Smooth muscle cell (in vitro differentiated cells): ENCODE measurements around the gene UTY. TPM values are rescaled to one million over a fixed set of nuclear protein-coding genes. Genes with fewer than 3 reads are reported as not detected.

Source experiments
- DNase-seq: peaks from one replicate; lab custom pipeline; 2025; ENCODE audit not compliant: unreplicated experiment; lab: John Stamatoyannopoulos, UW
- H2AFZ ChIP-seq: fragments of 200-600 bp; sonication (generic); 2 replicates; pipeline ENCODE4 v1.6.0; 2016; ENCODE audit warnings: antibody characterized with exemption, low read depth, mild to moderate bottlenecking
- H3F3A ChIP-seq: fragments of 200-600 bp; sonication (generic); 2 replicates; pipeline ENCODE4 v1.6.0; 2017; ENCODE audit warnings: antibody characterized with exemption, low read depth
- H3K27ac ChIP-seq: fragments of 200-600 bp; sonication (generic); 2 replicates; pipeline ENCODE4 v1.5.1; 2016; ENCODE audit warnings: low read depth, mild to moderate bottlenecking
- H3K27me3 ChIP-seq: fragments of 200-600 bp; sonication (generic); 2 replicates; pipeline ENCODE4 v1.6.1; 2016; ENCODE audit warnings: low read depth, mild to moderate bottlenecking
- H3K36me3 ChIP-seq: fragments of 200-600 bp; sonication (generic); 2 replicates; pipeline ENCODE4 v1.5.1; 2016; ENCODE audit warnings: low read depth
- H3K4me1 ChIP-seq: fragments of 200-600 bp; sonication (generic); 2 replicates; pipeline ENCODE4 v1.5.1; 2016; ENCODE audit warnings: low read depth
- H3K4me2 ChIP-seq: fragments of 200-600 bp; sonication (generic); 2 replicates; pipeline ENCODE4 v1.6.0; 2016; ENCODE audit warnings: mild to moderate bottlenecking
- H3K4me3 ChIP-seq: fragments of 200-600 bp; sonication (generic); 2 replicates; pipeline ENCODE4 v1.5.1; 2016; ENCODE audit warnings: mild to moderate bottlenecking
- H3K79me2 ChIP-seq: fragments of 200-600 bp; sonication (generic); 2 replicates; pipeline ENCODE4 v1.6.0; 2016; ENCODE audit warnings: low read depth, mild to moderate bottlenecking
- H3K9ac ChIP-seq: fragments of 200-600 bp; sonication (generic); 2 replicates; pipeline ENCODE4 v1.6.0; 2016; ENCODE audit warnings: low read depth
- H3K9me3 ChIP-seq: fragments of 200-600 bp; sonication (generic); replicated peaks from 2 replicates; pipeline ENCODE4 v1.5.1; 2016; ENCODE audit warnings: low read depth
- H4K20me1 ChIP-seq: fragments of 200-600 bp; sonication (generic); 2 replicates; pipeline ENCODE4 v1.6.0; 2016; ENCODE audit warnings: low read depth
- WGBS: methylation state at CpG from one replicate; pipeline ENCODE4 v1.1.7; 2016; ENCODE audit warnings: low lambda C conversion rate; 5-methylcytosine and 5-hydroxymethylcytosine counted together
- polyA plus RNA-seq: library from polyadenylated mRNA; unstranded; fragments of >200 nt; fragmentation: Nextera tagmentation; extraction: Ambion mirVana; gene quantifications from 2 replicates; pipeline ENCODE4 v1.2.1, GENCODE V29; 2016
- total RNA-seq: library from RNA; depleted of rRNA; stranded (reverse); fragments of >200 nt; gene quantifications from 2 replicates; pipeline ENCODE4 v1.2.3, GENCODE V29; 2014
- TF ChIP-seq, protein P1 (sequence below): fragments of 200-600 bp; sonication (generic); IDR thresholded peaks from 2 replicates; pipeline ENCODE4 v1.5.1; 2017; ENCODE audit warnings: borderline replicate concordance, mild to moderate bottlenecking, antibody characterized with exemption; ENCODE audit not compliant: insufficient read depth, poor library complexity, severe bottlenecking

The UTY gene
- total and polyA plus RNA-seq, 2 experiments from 2014 or later = not detected

DNA sequence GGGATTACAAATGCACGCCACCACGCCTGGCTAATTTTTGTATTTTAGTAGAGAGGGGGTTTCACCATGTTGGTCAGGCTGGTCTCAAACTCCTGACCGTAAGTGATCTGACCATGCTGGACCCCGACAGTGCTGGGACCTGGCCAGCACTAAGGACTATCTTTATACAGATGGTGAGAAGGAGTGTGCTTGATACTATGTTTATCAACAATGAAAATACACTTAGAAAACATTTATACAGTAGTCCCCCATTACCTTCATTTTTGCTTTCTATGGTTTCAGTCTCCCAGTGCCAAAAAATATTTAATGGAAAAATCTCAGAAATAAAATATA lies 111.4 kb downstream of the UTY start:
- no CpG with 5 or more reads among the region's 4 CpGs for WGBS
- Histone ChIP-seq H3K36me3 (no peaks in the 10 kb centered on the region), H3K79me2 (no peaks in the 10 kb centered on the region)

DNA sequence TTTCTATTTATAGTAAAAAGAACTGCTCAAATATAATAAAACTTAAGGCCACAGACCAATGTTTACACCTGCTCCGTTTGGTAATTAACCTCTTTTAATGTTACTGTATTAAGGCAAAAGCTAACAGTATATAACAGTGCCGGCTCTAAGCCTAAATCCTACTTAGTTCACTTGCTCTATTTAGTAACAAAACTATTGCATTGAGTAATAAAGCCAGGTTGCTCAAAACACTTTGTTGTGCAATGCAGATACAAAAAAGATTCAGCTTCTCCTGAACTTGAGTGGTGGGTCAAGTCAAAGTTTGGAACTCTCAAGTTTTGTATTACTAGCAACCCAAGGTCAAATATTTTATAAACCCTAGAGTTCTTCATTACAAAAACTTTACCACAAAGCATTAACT lies 116.2 kb downstream of the UTY start:
- no CpG with 5 or more reads among the region's 2 CpGs for WGBS
- Histone ChIP-seq H4K20me1 (no peaks in the 10 kb centered on the region), H3K36me3 (no peaks in the 10 kb centered on the region), H3K27ac (no peak overlapping the region), H3K27me3 (no peaks in the 10 kb centered on the region), H3K4me3 (no peak overlapping the region), H3K9ac (no peak overlapping the region), H3K4me2 (no peak overlapping the region), H3F3A (no peaks in the 10 kb centered on the region), H3K4me1 (no peaks in the 10 kb centered on the region), H2AFZ (no peak overlapping the region), H3K9me3 (no peaks in the 10 kb centered on the region), H3K79me2 (no peaks in the 10 kb centered on the region)
- TF ChIP-seq, protein P1, sequence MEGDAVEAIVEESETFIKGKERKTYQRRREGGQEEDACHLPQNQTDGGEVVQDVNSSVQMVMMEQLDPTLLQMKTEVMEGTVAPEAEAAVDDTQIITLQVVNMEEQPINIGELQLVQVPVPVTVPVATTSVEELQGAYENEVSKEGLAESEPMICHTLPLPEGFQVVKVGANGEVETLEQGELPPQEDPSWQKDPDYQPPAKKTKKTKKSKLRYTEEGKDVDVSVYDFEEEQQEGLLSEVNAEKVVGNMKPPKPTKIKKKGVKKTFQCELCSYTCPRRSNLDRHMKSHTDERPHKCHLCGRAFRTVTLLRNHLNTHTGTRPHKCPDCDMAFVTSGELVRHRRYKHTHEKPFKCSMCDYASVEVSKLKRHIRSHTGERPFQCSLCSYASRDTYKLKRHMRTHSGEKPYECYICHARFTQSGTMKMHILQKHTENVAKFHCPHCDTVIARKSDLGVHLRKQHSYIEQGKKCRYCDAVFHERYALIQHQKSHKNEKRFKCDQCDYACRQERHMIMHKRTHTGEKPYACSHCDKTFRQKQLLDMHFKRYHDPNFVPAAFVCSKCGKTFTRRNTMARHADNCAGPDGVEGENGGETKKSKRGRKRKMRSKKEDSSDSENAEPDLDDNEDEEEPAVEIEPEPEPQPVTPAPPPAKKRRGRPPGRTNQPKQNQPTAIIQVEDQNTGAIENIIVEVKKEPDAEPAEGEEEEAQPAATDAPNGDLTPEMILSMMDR = no peak
- no peak for DNase-seq

More for the DNA sequence above, 111.4 kb downstream of the UTY start:
- H3K9ac ChIP-seq = no peak overlapping the region
- H3K9me3 ChIP-seq = no peaks in the 10 kb centered on the region
- no peak overlapping the region for H2AFZ ChIP-seq
- H4K20me1 ChIP-seq = no peaks in the 10 kb centered on the region
- H3K27me3 ChIP-seq = no peaks in the 10 kb centered on the region
- H3K4me1 ChIP-seq = no peaks in the 10 kb centered on the region
- TF ChIP-seq, protein P1 = no peak
- no peak for DNase-seq
- H3F3A ChIP-seq = no peaks in the 10 kb centered on the region
- H3K4me3 ChIP-seq = no peak overlapping the region
- H3K4me2 ChIP-seq = no peak overlapping the region
- H3K27ac ChIP-seq = no peak overlapping the region

DNA sequence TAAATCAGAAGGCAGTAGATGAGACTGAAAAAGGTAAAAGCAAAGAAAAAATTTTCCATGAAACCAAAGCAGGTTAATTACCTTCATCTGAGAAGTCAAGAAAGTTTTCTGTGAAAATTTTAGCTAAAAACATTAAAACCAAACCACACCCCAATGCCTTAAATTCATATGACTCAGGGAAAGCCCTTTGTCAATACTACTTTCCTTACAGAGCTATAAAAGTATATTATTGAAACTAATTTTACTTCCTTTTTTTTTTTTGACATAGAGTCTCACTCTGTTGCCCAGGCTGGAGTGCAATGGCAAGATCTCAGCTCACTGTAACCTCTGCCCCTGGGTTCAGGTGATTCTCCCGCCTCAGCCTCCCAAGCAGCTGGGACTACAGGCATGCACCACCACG lies 117.2 kb downstream of the UTY start:
- Histone ChIP-seq H2AFZ (no peak overlapping the region), H3K4me3 (no peak overlapping the region), H3K79me2 (no peaks in the 10 kb centered on the region), H3K27me3 (no peaks in the 10 kb centered on the region), H3K9me3 (no peaks in the 10 kb centered on the region), H3K36me3 (no peaks in the 10 kb centered on the region), H3K4me2 (no peak overlapping the region), H4K20me1 (no peaks in the 10 kb centered on the region), H3F3A (no peaks in the 10 kb centered on the region), H3K4me1 (no peaks in the 10 kb centered on the region), H3K27ac (no peak overlapping the region), H3K9ac (no peak overlapping the region)
- no CpG with 5 or more reads among the region's 2 CpGs for WGBS
- TF ChIP-seq, protein P1 = no peak
- no peak for DNase-seq
